ENCODE results near the gene UQCC2. TPM values are rescaled to one million over a fixed set of nuclear protein-coding genes. Genes with fewer than 3 reads are reported as not detected.

The UQCC2 gene
- total and polyA plus RNA-seq, 2 of the 4 experiments (the other 2 are of a cell fraction) = 13.8 to 34.5 TPM

DNA sequence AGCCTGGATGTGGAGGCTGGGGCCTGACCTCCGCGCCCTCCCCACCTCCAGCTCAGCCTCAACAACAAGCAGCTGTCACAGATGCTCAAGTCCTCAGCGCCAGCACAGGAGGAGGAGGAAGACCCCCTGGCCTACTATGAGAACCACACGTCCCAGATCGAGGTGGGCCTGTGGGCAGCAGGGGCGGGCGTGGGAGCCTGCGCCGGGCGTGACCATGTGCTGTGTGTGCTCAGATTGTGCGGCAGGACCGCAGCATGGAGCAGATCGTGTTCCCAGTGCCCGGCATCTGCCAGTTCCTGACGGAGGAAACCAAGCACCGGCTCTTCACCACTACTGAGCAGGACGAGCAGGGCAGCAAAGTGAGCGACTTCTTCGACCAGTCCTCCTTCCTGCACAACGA lies 23.5 kb downstream of the UQCC2 start:
- H2AK9ac ChIP-seq (replicated peaks; ENCODE audit: low read depth, low read length, poor library complexity) = no peak overlapping the region
- no peaks in the 10 kb centered on the region for H3K79me1 ChIP-seq (ENCODE audit: low read depth in 1 of 2, low read length in 2 of 2)
- no peak overlapping the region for H3K4me2 ChIP-seq (ENCODE audit: low read depth, low read length)
- no peak for TF ChIP-seq POLR2A (IDR thresholded peaks at IDR 0.05; ENCODE audit: low read depth, low read length)
- no peak for TF ChIP-seq USF2 (IDR thresholded peaks at IDR 0.05; ENCODE audit: low read depth, low read length)
- no peak for TF ChIP-seq RFX5 (IDR thresholded peaks at IDR 0.05; ENCODE audit: low read depth, low read length)
- TF ChIP-seq RCOR1 (IDR thresholded peaks at IDR 0.05; ENCODE audit: insufficient replicate concordance, low read length) = no peak
- no peak for TF ChIP-seq CEBPB (IDR thresholded peaks at IDR 0.05; ENCODE audit: low read depth, low read length)
- TF ChIP-seq, protein P1, sequence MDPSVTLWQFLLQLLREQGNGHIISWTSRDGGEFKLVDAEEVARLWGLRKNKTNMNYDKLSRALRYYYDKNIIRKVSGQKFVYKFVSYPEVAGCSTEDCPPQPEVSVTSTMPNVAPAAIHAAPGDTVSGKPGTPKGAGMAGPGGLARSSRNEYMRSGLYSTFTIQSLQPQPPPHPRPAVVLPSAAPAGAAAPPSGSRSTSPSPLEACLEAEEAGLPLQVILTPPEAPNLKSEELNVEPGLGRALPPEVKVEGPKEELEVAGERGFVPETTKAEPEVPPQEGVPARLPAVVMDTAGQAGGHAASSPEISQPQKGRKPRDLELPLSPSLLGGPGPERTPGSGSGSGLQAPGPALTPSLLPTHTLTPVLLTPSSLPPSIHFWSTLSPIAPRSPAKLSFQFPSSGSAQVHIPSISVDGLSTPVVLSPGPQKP (IDR thresholded peaks at IDR 0.05; ENCODE audit: borderline replicate concordance, low read depth, low read length) = no peak
- TF ChIP-seq FOS (IDR thresholded peaks at IDR 0.05; ENCODE audit: low read depth, low read length) = no peak
- TF ChIP-seq MAZ (IDR thresholded peaks at IDR 0.05; ENCODE audit: borderline replicate concordance, low read depth, low read length) = no peak
- TF ChIP-seq CHD1 (IDR thresholded peaks at IDR 0.05; ENCODE audit: low read depth, low read length) = no peak
- TF ChIP-seq RAD21 (IDR thresholded peaks at IDR 0.05; ENCODE audit: low read length) = no peak
- TF ChIP-seq CTCF (conservative IDR thresholded peaks at IDR 0.05; ENCODE audit: low read depth, low read length) = no peak
- TF ChIP-seq MXI1 (IDR thresholded peaks at IDR 0.05; ENCODE audit: borderline replicate concordance, low read depth, low read length) = no peak
- TF ChIP-seq BHLHE40 (IDR thresholded peaks at IDR 0.05; ENCODE audit: low read depth, low read length) = no peak
- TF ChIP-seq SMC3 (IDR thresholded peaks at IDR 0.05; ENCODE audit: low read depth, low read length) = no peak
- TF ChIP-seq MAFK (IDR thresholded peaks at IDR 0.05; ENCODE audit: low read depth, low read length) = no peak
- H2BK5ac ChIP-seq (ENCODE audit: low read depth, low read length, poor library complexity, severe bottlenecking) = no peak overlapping the region
- no peak overlapping the region for H2AFZ ChIP-seq (replicated peaks; ENCODE audit: low read length, poor library complexity)
- H3K14ac ChIP-seq (replicated peaks; ENCODE audit: low read depth, low read length) = no peak overlapping the region
- no peaks in the 10 kb centered on the region for H3K9me3 ChIP-seq (ENCODE audit: control insufficient read depth, insufficient read depth, low read length)
- H4K20me1 ChIP-seq (ENCODE audit: insufficient read depth, low read length) = no peaks in the 10 kb centered on the region
- H3K23ac ChIP-seq (ENCODE audit: low read depth, low read length) = no peak overlapping the region
- no peak overlapping the region for H4K8ac ChIP-seq (ENCODE audit: low read depth in 2 of 2, low read length in 2 of 2)
- no peaks in the 10 kb centered on the region for H3K4me1 ChIP-seq (ENCODE audit: control insufficient read depth, insufficient read depth, low read length)
- in situ Hi-C loops (cut with MboI; ENCODE audit: low sequenced_read_pairs) (no loop called here), intact Hi-C loops (cut with micrococcal nuclease) (no loop called here), dilution Hi-C loops (cut with HindIII; ENCODE audit: low sequenced_read_pairs, unreplicated experiment) (no loop called here)
- H3K9ac ChIP-seq (ENCODE audit: low read depth, low read length) = no peak overlapping the region
- H2BK120ac ChIP-seq (ENCODE audit: low read depth, low read length) = no peak overlapping the region
- H3K36me3 ChIP-seq (ENCODE audit: control insufficient read depth, insufficient read depth, low read length) = peaks cover 13% of the 10 kb centered on the region
- no peak overlapping the region for H4K91ac ChIP-seq (ENCODE audit: insufficient read depth, low read depth, low read length)
- DNase-seq = no peak
- no peak overlapping the region for H2BK20ac ChIP-seq (ENCODE audit: low read depth, low read length)
- H2BK15ac ChIP-seq (ENCODE audit: low read depth, low read length) = no peak overlapping the region
- ATAC-seq (ENCODE audit: low read depth) = no peak
- no peak overlapping the region for H3K18ac ChIP-seq (ENCODE audit: low read depth, low read length)
- no peak overlapping the region for H3K56ac ChIP-seq (ENCODE audit: extremely low read depth, insufficient read depth, low read length)
- peaks cover 9% of the 10 kb centered on the region; the same call in 1 of the 2 replicates for H3K9me1 ChIP-seq (ENCODE audit: insufficient read depth, low read length)
- no peak overlapping the region for H3K4me3 ChIP-seq (ENCODE audit: insufficient read depth, low read depth, low read length)
- ChIA-PET POLR2A (ENCODE audit: unreplicated experiment) (interaction anchor here (0.6 kb wide), 1 partner anchor 197 kb away, joined by 3 read pairs; no protein-coding TSS in a partner anchor), CTCF (no interaction called here)
- H3K27me3 ChIP-seq (ENCODE audit: control insufficient read depth, insufficient read depth, low read length) = no peaks in the 10 kb centered on the region
- WGBS, 2 experiments (ENCODE audit: extremely low coverage in 2 of 2, insufficient read length in 1 of 2) = 99% methylated on average over 10 of the region's 20 CpGs; no CpG with 5 or more reads in 1 of the 2 experiments
- H3K27ac ChIP-seq (ENCODE audit: insufficient read depth, low read length) = no peak overlapping the region
- no peak overlapping the region for H2AK5ac ChIP-seq (ENCODE audit: low read depth, low read length)
- no peak overlapping the region for H4K5ac ChIP-seq (ENCODE audit: low read depth, low read length)
- no TSS peak for BruUV-seq (replicated peaks)
- no peak overlapping the region for H3K4ac ChIP-seq (ENCODE audit: low read depth, low read length)

Data from IMR-90 (cell line).